Neural crest cell (in vitro differentiated cells): ENCODE measurements around the gene BABAM2. TPM values are rescaled to one million over a fixed set of nuclear protein-coding genes. Genes with fewer than 3 reads are reported as not detected.

Experiments
- DNase-seq: peaks from one replicate; pipeline ENCODE4 v3.0.0; 2021; ENCODE audit warnings: low read depth, mixed read lengths, low spot score
- H3K27ac Mint-ChIP-seq: one replicate; pipeline ENCODE4 v1.8.0; 2021; ENCODE audit warnings: mild to moderate bottlenecking, mixed read lengths; ENCODE audit not compliant: unreplicated experiment
- H3K27me3 Mint-ChIP-seq: 2 replicates; pipeline ENCODE4 v1.8.0; 2021; ENCODE audit warnings: low read depth, mild to moderate bottlenecking, mixed read lengths
- H3K36me3 Mint-ChIP-seq: 2 replicates; pipeline ENCODE4 v1.8.0; 2021; ENCODE audit warnings: low read depth, mild to moderate bottlenecking, mixed read lengths
- H3K4me1 Mint-ChIP-seq: 2 replicates; pipeline ENCODE4 v1.8.0; 2021; ENCODE audit warnings: mixed read lengths
- H3K4me3 Mint-ChIP-seq: one replicate; pipeline ENCODE4 v1.8.0; 2021; ENCODE audit warnings: mild to moderate bottlenecking, mixed read lengths
- H3K9me3 Mint-ChIP-seq: 2 replicates; pipeline ENCODE4 v1.8.0; 2021; ENCODE audit warnings: mixed read lengths
- total RNA-seq: library from RNA; stranded (reverse); gene quantifications from 2 replicates; pipeline ENCODE4 v1.2.1, GENCODE V29; 2021
- TF ChIP-seq, protein P1 (sequence below): fragments of 200-600 bp; sonication (generic); conservative IDR thresholded peaks from 2 replicates; pipeline ENCODE4 v1.5.0; 2021; ENCODE audit warnings: antibody characterized with exemption, mild to moderate bottlenecking

The BABAM2 gene
- total RNA-seq, 1 donor from 2014 or later = 28.6 TPM

DNA sequence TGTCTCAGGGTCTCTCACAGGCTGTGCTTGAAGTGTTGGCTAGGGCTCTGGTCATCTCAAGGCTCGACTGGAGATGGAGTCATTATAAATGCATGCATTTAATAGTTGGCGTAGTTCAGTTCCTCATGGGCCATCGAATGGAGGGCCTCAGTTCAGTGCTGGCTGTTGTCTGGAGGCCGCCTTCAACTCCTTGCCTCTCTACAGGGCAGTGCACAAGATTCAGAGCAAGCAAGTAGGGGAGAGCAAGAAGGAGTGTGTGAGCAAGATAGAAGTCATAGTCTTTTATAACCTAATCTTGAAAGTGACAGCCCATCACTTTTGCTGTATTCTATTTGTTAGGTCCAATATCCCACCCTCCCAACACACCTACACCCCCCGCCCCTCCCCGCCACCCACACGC, 137.5 kb downstream of the BABAM2 start:
- no peaks in the 10 kb centered on the region for H3K4me1 Mint-ChIP-seq
- no peaks in the 10 kb centered on the region for H3K27me3 Mint-ChIP-seq
- H3K36me3 Mint-ChIP-seq = peaks cover 21% of the 10 kb centered on the region
- no peak overlapping the region for H3K27ac Mint-ChIP-seq
- peaks cover 6% of the 10 kb centered on the region for H3K9me3 Mint-ChIP-seq
- TF ChIP-seq, protein P1, sequence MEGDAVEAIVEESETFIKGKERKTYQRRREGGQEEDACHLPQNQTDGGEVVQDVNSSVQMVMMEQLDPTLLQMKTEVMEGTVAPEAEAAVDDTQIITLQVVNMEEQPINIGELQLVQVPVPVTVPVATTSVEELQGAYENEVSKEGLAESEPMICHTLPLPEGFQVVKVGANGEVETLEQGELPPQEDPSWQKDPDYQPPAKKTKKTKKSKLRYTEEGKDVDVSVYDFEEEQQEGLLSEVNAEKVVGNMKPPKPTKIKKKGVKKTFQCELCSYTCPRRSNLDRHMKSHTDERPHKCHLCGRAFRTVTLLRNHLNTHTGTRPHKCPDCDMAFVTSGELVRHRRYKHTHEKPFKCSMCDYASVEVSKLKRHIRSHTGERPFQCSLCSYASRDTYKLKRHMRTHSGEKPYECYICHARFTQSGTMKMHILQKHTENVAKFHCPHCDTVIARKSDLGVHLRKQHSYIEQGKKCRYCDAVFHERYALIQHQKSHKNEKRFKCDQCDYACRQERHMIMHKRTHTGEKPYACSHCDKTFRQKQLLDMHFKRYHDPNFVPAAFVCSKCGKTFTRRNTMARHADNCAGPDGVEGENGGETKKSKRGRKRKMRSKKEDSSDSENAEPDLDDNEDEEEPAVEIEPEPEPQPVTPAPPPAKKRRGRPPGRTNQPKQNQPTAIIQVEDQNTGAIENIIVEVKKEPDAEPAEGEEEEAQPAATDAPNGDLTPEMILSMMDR = no peak
- H3K4me3 Mint-ChIP-seq = no peak overlapping the region
- DNase-seq = no peak

DNA sequence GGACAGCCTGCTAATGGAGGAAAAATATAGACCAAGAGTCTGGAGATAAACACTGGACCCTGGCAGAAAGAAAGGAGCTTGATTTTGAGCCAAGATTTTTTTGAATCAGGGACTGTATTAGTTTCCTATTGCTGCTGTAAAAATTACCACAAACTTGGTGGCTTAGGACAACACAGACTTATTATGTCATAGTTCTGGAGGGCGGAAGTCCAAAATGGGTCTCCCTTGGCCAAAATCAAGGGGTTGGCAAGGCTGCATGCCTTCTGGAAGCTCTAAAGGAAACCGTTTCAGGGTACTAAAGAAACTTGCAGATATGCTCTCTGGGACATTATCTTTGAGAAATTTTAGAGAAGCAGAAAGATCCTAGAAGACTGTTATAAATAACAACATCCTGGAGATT, 140.1 kb downstream of the BABAM2 start:
- Mint-ChIP-seq H3K4me1 (no peaks in the 10 kb centered on the region), H3K9me3 (peaks cover 6% of the 10 kb centered on the region), H3K27me3 (no peaks in the 10 kb centered on the region), H3K27ac (no peak overlapping the region), H3K4me3 (no peak overlapping the region), H3K36me3 (peaks cover 18% of the 10 kb centered on the region)
- no peak for DNase-seq
- TF ChIP-seq, protein P1 = no peak

DNA sequence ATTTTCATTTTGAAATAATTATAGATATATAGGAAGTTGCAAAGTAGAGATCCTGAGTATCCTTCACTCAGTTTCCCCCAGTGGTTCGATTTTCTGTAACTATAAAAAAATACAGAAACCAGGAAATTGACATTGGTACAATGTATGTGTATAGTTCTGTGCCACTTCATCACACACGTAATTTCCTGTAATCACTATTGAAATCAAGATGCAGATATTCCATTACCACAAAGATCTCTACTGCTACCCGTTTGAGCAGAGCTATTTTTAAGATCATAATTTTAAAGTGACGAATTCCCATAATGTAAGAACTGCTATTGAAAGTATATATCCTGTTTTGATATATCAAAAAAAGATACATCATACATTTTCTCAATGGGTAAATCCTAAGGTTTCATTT, 142.3 kb downstream of the BABAM2 start:
- Mint-ChIP-seq H3K9me3 (no peaks in the 10 kb centered on the region), H3K4me1 (no peaks in the 10 kb centered on the region), H3K27me3 (no peaks in the 10 kb centered on the region), H3K4me3 (no peak overlapping the region), H3K36me3 (peaks cover 3% of the 10 kb centered on the region), H3K27ac (no peak overlapping the region)
- TF ChIP-seq, protein P1 = no peak
- DNase-seq = no peak

DNA sequence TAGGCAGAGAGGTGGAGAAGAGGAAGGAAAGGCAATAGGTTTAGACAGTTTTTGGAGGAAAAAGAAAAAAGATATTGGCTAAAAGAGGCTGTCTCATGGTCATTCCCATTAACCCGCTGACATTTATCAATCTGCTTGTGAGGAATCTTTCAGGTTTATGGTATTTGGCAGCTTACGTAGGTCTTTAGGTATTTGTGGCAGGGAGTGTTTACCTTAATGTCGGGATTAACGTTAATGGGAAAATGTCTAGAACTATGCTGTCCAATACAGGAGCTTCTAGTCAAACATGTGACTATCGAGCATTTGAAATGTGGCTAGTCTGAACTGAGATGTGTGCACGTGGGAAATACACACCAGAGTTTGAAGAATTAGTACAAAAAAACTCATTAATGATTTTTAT, 144.2 kb downstream of the BABAM2 start:
- TF ChIP-seq, protein P1 = no peak
- H3K4me3 Mint-ChIP-seq = no peak overlapping the region
- no peak overlapping the region for H3K27ac Mint-ChIP-seq
- no peaks in the 10 kb centered on the region for H3K36me3 Mint-ChIP-seq
- DNase-seq = no peak
- no peaks in the 10 kb centered on the region for H3K27me3 Mint-ChIP-seq
- H3K4me1 Mint-ChIP-seq = no peaks in the 10 kb centered on the region
- no peaks in the 10 kb centered on the region for H3K9me3 Mint-ChIP-seq

DNA sequence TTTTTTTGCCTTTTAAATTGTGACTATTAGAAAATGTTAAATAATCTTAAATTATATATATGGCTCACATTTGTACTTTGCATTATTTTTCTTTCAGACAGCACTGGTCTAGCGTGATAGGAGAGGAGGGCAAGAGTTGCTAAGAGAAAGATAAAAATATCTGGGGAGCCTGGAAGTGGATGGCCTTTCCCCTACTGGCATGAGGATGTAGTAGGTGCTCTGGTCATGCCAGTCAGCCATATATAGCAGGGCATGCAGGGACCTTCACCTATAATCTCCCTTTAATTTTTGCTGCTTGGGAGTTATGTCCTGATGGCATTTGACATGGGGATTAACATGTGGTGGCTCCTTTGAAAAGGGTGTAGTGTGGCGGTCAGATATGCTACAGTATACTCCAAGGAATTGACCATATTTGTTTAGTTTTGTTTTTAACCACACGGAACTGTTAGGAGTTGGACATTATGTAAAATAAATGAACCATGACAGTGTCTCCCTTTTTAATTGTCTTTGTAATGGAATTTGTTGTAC, 144.7 kb downstream of the BABAM2 start:
- Mint-ChIP-seq H3K27ac (no peak overlapping the region), H3K27me3 (no peaks in the 10 kb centered on the region), H3K4me1 (no peaks in the 10 kb centered on the region), H3K36me3 (no peaks in the 10 kb centered on the region), H3K4me3 (no peak overlapping the region), H3K9me3 (no peaks in the 10 kb centered on the region)
- TF ChIP-seq, protein P1 = no peak
- no peak for DNase-seq

DNA sequence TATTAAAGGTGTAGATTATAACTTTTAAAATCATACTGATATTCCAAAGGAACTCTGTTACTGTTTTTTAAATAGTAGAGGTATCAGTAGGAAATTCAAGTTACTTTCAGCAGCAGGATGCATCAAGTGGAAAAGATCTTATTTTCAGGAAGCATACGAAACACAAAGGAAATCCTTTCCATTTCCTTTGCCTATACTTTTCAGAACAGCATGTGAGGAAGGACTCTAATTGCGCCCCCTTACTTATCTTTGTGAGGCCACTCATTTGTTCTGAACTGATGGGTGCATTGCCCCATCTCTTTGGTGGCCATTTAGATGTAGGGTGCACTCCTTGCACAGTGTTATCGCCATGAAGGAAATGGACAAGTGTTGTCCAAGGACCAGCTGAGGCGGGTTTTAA, 145.3 kb downstream of the BABAM2 start:
- Mint-ChIP-seq H3K27me3 (no peaks in the 10 kb centered on the region), H3K27ac (no peak overlapping the region), H3K9me3 (no peaks in the 10 kb centered on the region), H3K4me3 (no peak overlapping the region), H3K36me3 (no peaks in the 10 kb centered on the region), H3K4me1 (no peaks in the 10 kb centered on the region)
- TF ChIP-seq, protein P1 = no peak
- no peak for DNase-seq
